Epithelial cell of umbilical artery (primary cell): Measurements from ENCODE around the gene HOXD3. TPM values are rescaled to one million over a fixed set of nuclear protein-coding genes. Genes with fewer than 3 reads are reported as not detected.

ENCODE experiments used
- total RNA-seq: library from RNA; depleted of rRNA; stranded (reverse); fragments of >200 nt; gene quantifications from 2 replicates; pipeline ENCODE4 v1.2.3, GENCODE V29; 2014

The HOXD3 gene
- total RNA-seq, result 4.2 and 5.9 TPM in 2 replicates

GRCh38 chr2:176156807-176157498 lies at the start of gene HOXD3:
Gene HOXD3 (plus strand): TSS chr2:176157307. CDS start chr2:176169115, 11,808 bp downstream.

GRCh38 chr2:176115883-176116813 lies 41.0 kb upstream of the HOXD3 start, which contains the start of gene HOXD10:
Gene HOXD10 (plus strand): TSS chr2:176116778. CDS start chr2:176116834, 56 bp downstream.

GRCh38 chr2:176122683-176123410 lies 34.3 kb upstream of the HOXD3 start, which contains the start of gene HOXD9:
Gene HOXD9 (plus strand): TSS chr2:176122719. CDS start chr2:176122769, 50 bp downstream.

GRCh38 chr2:176128982-176129796 lies 27.9 kb upstream of the HOXD3 start, which contains the start of gene HOXD8:
Gene HOXD8 (plus strand): TSS chr2:176129705. CDS start chr2:176130367, 662 bp downstream.

GRCh38 chr2:176151442-176152287 lies 5.4 kb upstream of the HOXD3 start, which contains the start of gene HOXD4:
Gene HOXD4 (plus strand): TSS chr2:176151550. CDS start chr2:176151634, 84 bp downstream.

GRCh38 chr2:176187899-176188773 lies 31.0 kb downstream of the HOXD3 start, which contains the start of gene HOXD1:
Gene HOXD1 (plus strand): TSS chr2:176188668. CDS start chr2:176188802, 134 bp downstream.

Other genes starting within 250 kb of the HOXD3 start
- 5.8 and 10.5 TPM in 2 replicates for gene LNPK, start 155.0 kb upstream of the HOXD3 start, total RNA-seq
- gene EVX2, start 73.3 kb upstream of the HOXD3 start, total RNA-seq, result not detected in 2 replicates
- under 0.01 TPM in 1 of 2 replicates, not detected in the other for gene HOXD13, start 64.6 kb upstream of the HOXD3 start, total RNA-seq
- gene HOXD12, start 57.5 kb upstream of the HOXD3 start, total RNA-seq, result not detected in 2 replicates
- not detected in 2 replicates for gene HOXD11, start 50.0 kb upstream of the HOXD3 start, total RNA-seq
- gene HOXD10, start 40.5 kb upstream of the HOXD3 start, total RNA-seq, result under 0.01 and 0.15 TPM in 2 replicates
- gene HOXD9, start 34.6 kb upstream of the HOXD3 start, total RNA-seq, result 1.3 and 1.4 TPM in 2 replicates
- gene HOXD8, start 27.6 kb upstream of the HOXD3 start, total RNA-seq, result 6.2 and 7.8 TPM in 2 replicates
- gene HOXD4, start 5.8 kb upstream of the HOXD3 start, total RNA-seq, result 0.65 and 3.5 TPM in 2 replicates
- gene HOXD1, start 31.4 kb downstream of the HOXD3 start, total RNA-seq, result 4.3 and 7.8 TPM in 2 replicates
- 33.7 and 38.3 TPM in 2 replicates for gene MTX2, start 112.1 kb downstream of the HOXD3 start, total RNA-seq